Hepatocyte (in vitro differentiated cells): ENCODE data around the gene SLAIN2.

Experiments
- EZH2 ChIP-seq: fragments of 200-600 bp; sonication (generic); IDR thresholded peaks from 2 replicates; pipeline ENCODE4 v1.6.1; 2016; ENCODE audit warnings: antibody characterized with exemption, mild to moderate bottlenecking, borderline replicate concordance
- TF ChIP-seq, protein P1 (sequence below): fragments of 200-600 bp; sonication (generic); IDR thresholded peaks from 2 replicates; pipeline ENCODE4 v1.5.1; 2016; ENCODE audit warnings: antibody characterized with exemption, mild to moderate bottlenecking; ENCODE audit not compliant: poor library complexity

DNA sequence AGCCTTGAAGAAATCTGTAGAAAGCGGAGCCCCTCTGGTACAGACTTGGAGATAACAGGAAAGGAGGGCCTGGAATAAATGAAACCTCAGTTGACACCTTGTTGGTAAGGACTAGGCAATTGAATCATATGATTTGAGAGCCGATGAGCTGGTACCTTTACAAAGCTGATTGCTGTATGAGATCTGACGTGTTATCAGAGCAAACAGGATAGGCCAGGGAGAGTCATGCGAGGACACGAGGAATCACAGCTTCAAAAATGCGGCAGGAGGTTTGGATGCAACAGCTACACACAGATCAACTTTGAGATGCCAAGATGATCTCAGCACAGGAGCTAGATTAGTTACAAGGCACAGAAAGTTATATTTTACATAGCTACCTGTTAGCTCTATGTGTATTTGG, 134.4 kb downstream of the SLAIN2 start:
- TF ChIP-seq, protein P1, sequence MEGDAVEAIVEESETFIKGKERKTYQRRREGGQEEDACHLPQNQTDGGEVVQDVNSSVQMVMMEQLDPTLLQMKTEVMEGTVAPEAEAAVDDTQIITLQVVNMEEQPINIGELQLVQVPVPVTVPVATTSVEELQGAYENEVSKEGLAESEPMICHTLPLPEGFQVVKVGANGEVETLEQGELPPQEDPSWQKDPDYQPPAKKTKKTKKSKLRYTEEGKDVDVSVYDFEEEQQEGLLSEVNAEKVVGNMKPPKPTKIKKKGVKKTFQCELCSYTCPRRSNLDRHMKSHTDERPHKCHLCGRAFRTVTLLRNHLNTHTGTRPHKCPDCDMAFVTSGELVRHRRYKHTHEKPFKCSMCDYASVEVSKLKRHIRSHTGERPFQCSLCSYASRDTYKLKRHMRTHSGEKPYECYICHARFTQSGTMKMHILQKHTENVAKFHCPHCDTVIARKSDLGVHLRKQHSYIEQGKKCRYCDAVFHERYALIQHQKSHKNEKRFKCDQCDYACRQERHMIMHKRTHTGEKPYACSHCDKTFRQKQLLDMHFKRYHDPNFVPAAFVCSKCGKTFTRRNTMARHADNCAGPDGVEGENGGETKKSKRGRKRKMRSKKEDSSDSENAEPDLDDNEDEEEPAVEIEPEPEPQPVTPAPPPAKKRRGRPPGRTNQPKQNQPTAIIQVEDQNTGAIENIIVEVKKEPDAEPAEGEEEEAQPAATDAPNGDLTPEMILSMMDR = no peak
- no peak for TF ChIP-seq EZH2
